Stimulated activated CD4-positive, alpha-beta T cell treated with anti-CD3 and anti-CD28 coated beads, TNF-alpha, amount 100 ng/mL, for 48 hours (primary cell): ENCODE measurements around the gene PRR5.

Source experiments
- DNase-seq, 3 donors: peaks; one replicate each; pipeline ENCODE4 v3.0.0-alpha.2; 2020; ENCODE audit warnings: low read depth in 3 of 3

Gene PRR5

DNA sequence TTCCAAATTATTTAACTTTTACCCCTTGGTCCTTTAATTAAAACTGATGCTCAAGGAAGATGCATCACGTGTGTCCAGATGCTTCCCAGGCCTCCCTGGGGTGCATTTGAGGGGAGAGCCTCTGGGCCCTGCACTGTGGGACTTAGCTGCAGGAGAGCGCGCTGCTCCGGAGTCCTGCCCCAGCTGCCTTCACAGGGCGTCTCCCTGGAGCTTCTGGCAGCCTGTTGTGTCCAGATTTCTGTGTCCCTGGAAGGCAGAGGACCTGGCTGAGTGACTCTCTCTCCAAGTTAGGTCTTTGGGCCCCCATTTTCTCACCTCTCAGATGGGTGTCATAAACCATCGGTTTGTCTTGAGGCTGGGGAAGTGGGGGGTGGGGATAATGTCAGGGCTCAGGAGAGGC, 53.4 kb downstream of the PRR5 start:
- DNase-seq: no peak

DNA sequence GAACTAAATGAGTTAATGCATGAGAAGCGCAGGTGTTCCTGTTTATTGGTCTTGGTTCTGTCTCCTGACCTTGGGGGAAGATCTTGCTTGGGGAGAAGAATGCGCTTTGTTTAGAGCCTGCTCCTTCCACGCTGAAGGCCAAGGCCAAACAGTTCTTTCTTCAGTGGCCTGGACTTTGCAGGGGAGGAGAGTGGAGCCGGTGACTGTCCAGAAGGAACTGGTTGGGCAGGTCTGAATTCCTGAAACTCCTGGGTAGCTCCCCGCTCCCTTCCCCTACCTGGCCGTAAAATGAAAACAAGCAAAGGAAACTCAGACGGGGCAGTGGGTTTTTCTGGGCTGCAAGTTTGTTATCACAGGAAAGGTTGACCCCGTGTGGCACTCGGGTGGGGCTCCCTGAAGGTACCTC, 54.0 kb downstream of the PRR5 start:
- no peak for DNase-seq

- DNase-seq: no peak
Observed at GRCh38 chr22:44758344-44758973, 56.5 kb downstream of the PRR5 start.

GRCh38 chr22:44759001-44759400, 57.0 kb downstream of the PRR5 start:
- DNase-seq: no peak

- no peak for DNase-seq
Observed at GRCh38 chr22:44759430-44760310, 57.7 kb downstream of the PRR5 start.

GRCh38 chr22:44760476-44760875, 58.5 kb downstream of the PRR5 start:
- no peak for DNase-seq

DNA sequence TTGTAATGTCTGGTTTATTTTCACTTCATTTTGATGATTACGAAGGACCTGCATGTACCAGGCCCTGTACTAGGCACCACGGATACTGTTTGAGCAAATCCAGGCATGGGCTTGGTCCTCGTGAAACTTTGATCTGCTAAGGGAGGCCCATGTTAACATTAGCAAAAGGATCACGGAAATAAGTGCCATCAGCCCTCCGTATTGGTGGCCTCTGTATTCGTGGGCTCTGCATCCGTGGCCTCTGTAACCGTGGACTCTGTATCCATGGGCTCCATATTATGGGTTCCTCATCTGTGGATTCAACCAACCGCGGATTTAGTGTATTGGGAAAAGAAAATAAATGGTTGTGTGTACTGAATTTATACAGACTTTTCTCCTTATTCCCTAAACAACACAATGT, 59.0 kb downstream of the PRR5 start:
- no peak for DNase-seq

DNA sequence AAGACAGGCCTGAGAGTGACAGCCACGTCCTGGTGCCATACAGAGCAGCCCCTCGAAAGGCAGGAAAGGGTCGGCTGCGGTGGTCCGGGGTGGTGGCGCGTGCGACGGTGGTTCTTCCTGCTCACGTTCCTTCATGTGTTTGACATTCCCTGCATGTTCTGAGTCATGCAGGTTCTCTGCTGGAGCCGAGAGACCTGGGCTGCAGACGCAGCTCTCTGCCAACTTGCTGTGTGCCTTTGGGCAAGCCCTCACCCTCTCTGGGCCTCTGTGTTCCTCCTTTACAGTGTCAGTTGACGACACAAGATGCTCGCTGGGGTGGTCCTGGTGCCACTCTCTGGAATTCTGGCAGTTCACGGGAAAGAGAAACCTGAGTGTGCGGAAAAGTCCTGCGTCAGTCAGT, 62.4 kb downstream of the PRR5 start:
- no peak for DNase-seq

DNA sequence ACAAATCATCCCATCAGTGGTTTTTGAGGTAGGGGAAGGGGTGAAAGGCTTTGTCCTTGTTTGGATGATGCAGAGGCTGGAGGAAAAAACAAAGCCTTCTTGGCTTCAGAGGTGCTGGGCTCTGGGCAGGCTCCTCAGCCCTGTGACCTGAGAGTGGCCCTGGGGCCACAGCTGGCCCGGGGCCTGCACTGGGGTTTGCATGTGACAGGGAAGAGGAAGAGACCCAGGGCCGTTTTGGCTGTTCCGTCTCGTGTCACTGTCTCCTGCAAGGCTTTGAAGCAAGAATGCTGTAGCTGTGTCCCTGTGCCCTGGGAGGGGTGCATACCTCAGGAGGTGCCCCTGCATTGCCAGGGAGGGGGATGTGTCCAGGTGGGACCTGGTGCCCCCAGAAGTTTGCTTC, 63.0 kb downstream of the PRR5 start:
- DNase-seq: no peak

GRCh38 chr22:44765571-44766285, 63.7 kb downstream of the PRR5 start:
- no peak for DNase-seq

- no peak for DNase-seq
Observed at GRCh38 chr22:44773082-44773481, 71.1 kb downstream of the PRR5 start.

DNA sequence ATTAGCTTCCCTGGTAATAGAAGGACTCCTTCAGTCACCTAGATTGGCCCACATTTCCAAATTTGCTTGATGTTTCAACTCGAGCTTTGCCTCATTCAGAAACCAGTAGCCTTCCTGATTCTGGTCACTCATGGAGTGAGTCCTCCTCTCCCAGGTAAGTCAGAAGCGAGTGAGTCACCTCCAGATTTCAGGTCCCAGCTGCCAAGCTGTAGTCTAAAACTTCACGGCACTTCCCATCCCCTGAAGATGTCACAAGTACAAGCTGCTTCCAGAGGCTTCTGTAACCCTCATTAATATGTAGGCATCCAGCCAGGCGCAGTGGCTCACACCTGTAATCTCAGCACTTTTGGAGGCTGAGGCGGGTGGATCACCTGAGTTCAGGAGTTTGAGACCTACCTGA, 73.9 kb downstream of the PRR5 start:
- no peak for DNase-seq

- DNase-seq: no peak
Observed at GRCh38 chr22:44776605-44777363, 74.8 kb downstream of the PRR5 start.

GRCh38 chr22:44777364-44777755, 75.4 kb downstream of the PRR5 start:
- DNase-seq: no peak

DNA sequence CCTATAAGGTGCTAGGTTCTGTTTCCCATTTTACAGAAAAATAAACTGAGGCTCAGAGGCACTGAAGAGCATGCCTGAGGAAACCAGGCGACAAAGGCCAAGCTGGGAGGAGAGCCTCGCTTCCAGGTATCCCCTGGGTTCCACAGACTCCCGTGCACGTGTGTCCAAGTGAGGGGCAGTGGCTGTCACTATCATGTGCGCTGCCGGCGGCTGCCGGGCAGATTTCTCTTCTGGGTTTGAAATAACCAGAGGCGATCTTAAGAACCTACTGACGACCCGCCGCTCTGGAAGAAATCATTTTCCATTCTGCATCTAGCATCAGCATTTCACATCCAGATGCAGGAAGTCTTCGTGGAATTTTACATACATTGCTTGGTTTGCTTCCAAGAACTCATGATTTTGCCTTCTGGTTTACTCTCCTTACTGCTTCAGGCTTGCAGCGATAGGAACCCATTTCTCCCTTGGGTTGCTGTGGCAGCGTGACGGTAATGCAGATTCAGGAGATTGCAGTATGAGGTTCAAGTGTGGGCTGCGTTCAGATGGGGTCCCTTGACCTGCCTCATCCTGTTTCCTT, 79.0 kb downstream of the PRR5 start:
- no peak for DNase-seq

GRCh38 chr22:44782363-44782963, 80.5 kb downstream of the PRR5 start:
- no peak for DNase-seq

DNA sequence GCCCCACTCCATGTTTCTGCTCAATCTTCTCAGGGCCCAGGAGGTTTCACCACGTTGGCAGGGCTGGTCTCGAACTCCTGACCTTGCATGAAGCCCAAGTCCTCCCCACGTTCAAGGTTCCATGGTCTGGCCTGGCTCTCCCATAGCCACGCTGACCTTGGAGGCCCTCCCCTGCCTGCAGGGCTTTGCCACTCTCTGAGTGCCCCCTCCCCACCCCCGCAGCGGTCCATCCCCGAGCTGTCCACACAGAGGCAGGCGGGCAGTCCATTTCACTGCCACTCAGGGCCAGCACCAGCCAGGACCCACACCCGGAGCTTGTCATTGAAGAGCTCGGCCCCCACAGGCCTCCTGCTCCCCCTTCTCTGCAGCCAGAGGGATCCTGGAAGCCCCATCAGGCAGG, 81.1 kb downstream of the PRR5 start:
- no peak for DNase-seq

DNA sequence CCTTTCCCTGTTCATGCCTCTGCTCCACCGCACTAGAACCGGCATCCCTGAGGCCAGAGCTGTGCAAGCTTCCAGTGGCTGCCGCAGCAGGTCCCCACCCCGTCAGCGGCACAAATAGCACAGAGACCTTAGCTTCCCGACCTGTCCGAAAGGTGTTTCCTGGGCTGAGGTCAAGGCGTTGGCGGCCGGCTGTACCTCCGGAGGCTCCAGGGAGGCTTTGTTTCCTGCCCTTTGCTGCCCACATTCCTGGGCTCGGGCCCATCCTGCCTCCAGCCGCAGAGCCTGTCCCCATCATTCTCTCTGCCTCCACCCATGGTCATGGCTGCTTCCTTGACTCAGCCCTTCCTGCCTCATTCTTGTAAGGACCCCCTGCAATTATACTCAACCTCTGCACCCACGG, 81.6 kb downstream of the PRR5 start:
- DNase-seq: no peak

DNA sequence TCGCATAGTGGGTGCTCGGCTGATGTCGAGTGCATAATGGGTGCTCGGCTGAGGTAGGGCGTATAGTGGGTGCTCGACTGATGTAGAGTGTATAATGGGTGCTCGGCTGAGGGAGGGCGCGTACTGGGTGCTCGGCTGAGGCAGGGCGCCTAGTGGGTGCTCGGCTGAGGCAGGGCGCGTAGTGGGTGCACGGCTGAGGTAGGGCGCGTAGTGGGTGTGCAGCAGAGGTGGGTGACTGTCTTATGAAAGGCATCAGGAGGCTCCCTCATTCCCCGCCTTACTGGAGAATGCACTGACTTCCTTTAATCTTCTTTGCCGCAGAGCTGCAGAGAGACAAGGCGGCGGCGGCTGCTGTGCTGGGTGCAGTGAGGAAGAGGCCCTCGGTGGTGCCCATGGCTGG, 84.1 kb downstream of the PRR5 start:
- DNase-seq: no peak

DNA sequence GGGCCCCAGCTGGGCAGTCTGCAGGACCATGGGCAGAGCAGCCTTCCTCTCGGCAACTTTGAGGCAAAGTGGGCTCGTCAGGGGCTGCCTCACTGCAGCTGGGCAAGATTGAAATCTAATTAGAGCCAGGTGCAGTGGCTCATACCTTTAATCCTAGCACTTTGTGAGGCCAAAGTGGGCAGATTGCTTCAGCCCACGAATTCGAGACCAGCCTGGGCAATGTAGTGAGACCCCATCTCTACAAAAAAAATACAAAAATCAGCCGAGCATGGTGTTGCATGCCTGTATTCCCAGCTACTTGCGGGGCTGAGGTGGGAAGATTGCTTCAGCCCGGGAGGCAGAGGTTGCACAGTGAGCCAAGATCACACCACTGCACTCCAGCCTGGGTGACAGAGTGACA, 84.6 kb downstream of the PRR5 start:
- DNase-seq: no peak
